WERI-Rb-1 (cell line): ENCODE data around the gene ARHGAP10.

Experiments
- DNase-seq: peaks from one replicate; pipeline ENCODE4 v3.0.0-alpha.2; 2020
- H3K27ac ChIP-seq: fragments of 250-450 bp; sonication (Bioruptor Pico); 2 replicates; pipeline ENCODE4 v1.5.1; 2020; ENCODE audit warnings: mild to moderate bottlenecking, moderate library complexity
- H3K27me3 ChIP-seq: fragments of 250-450 bp; sonication (Bioruptor Pico); 2 replicates; pipeline ENCODE4 v1.5.1; 2021; ENCODE audit warnings: mild to moderate bottlenecking, low read depth, moderate library complexity; ENCODE audit not compliant: insufficient read depth, severe bottlenecking
- H3K36me3 ChIP-seq: fragments of 250-450 bp; sonication (Bioruptor Pico); 2 replicates; pipeline ENCODE4 v1.5.1; 2020; ENCODE audit warnings: mild to moderate bottlenecking, moderate library complexity
- H3K4me3 ChIP-seq: 2 replicates; pipeline ENCODE4 v1.5.1; 2011; ENCODE audit warnings: low read depth, mild to moderate bottlenecking, control low read depth, low read length
- H3K9me3 ChIP-seq: fragments of 250-450 bp; sonication (Bioruptor Pico); 2 replicates; pipeline ENCODE4 v1.5.1; 2021; ENCODE audit warnings: mild to moderate bottlenecking, moderate library complexity; ENCODE audit not compliant: severe bottlenecking
- TF ChIP-seq, protein P1 (sequence below): IDR thresholded peaks from 2 replicates; pipeline ENCODE4 v1.5.1; 2011; ENCODE audit warnings: low read depth, mild to moderate bottlenecking, control low read depth, inconsistent platforms, low read length

Gene ARHGAP10

GRCh38 chr4:148017801-148018200 is 285.9 kb downstream of the ARHGAP10 start:
- TF ChIP-seq, protein P1, sequence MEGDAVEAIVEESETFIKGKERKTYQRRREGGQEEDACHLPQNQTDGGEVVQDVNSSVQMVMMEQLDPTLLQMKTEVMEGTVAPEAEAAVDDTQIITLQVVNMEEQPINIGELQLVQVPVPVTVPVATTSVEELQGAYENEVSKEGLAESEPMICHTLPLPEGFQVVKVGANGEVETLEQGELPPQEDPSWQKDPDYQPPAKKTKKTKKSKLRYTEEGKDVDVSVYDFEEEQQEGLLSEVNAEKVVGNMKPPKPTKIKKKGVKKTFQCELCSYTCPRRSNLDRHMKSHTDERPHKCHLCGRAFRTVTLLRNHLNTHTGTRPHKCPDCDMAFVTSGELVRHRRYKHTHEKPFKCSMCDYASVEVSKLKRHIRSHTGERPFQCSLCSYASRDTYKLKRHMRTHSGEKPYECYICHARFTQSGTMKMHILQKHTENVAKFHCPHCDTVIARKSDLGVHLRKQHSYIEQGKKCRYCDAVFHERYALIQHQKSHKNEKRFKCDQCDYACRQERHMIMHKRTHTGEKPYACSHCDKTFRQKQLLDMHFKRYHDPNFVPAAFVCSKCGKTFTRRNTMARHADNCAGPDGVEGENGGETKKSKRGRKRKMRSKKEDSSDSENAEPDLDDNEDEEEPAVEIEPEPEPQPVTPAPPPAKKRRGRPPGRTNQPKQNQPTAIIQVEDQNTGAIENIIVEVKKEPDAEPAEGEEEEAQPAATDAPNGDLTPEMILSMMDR, result no peak
- H3K36me3 ChIP-seq, result no peaks in the 10 kb centered on the region

GRCh38 chr4:148021686-148022085 is 289.8 kb downstream of the ARHGAP10 start:
- TF ChIP-seq, protein P1, result no peak
- peaks cover 5% of the 10 kb centered on the region for H3K36me3 ChIP-seq
- no peak overlapping the region for H3K27ac ChIP-seq
- H3K4me3 ChIP-seq, result no peak overlapping the region
- no peaks in the 10 kb centered on the region for H3K27me3 ChIP-seq
- no peak for DNase-seq
- H3K9me3 ChIP-seq, result no peaks in the 10 kb centered on the region

More at GRCh38 chr4:148017801-148018200, 285.9 kb downstream of the ARHGAP10 start:
- H3K9me3 ChIP-seq, result no peaks in the 10 kb centered on the region
- no peak overlapping the region for H3K4me3 ChIP-seq
- no peaks in the 10 kb centered on the region for H3K27me3 ChIP-seq
- no peak overlapping the region for H3K27ac ChIP-seq
- no peak for DNase-seq

GRCh38 chr4:148022975-148023374 is 291.1 kb downstream of the ARHGAP10 start:
- H3K27me3 ChIP-seq, result no peaks in the 10 kb centered on the region
- H3K4me3 ChIP-seq, result no peak overlapping the region
- no peak overlapping the region for H3K27ac ChIP-seq
- no peak for DNase-seq
- H3K36me3 ChIP-seq, result peaks cover 5% of the 10 kb centered on the region
- H3K9me3 ChIP-seq, result no peaks in the 10 kb centered on the region
- TF ChIP-seq, protein P1, result no peak

- TF ChIP-seq, protein P1, result no peak
- Histone ChIP-seq H3K4me3 (no peak overlapping the region), H3K36me3 (peaks cover 5% of the 10 kb centered on the region), H3K9me3 (no peaks in the 10 kb centered on the region), H3K27me3 (no peaks in the 10 kb centered on the region), H3K27ac (no peak overlapping the region)
- DNase-seq, result no peak
Observed at GRCh38 chr4:148023512-148024181, 291.8 kb downstream of the ARHGAP10 start.

DNA sequence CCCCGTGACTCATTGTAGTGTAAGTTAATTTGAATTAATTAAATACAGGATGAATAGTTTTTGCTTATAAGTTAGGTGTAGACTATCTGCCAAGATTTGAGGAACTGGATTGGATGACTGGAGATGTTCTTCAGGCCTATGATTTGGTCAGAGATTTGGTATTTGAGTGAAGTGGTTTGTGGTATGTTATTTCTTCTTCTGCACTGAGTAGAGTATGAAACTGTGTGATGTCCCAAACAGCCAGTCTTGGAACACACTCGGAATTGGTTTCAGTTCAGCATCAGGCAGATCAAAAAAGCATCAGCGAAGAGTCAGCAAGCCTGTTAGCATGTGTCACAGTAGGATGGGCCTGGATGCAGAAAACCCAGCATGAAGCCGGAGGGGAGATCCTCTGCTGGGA is 294.1 kb downstream of the ARHGAP10 start:
- DNase-seq, result no peak
- Histone ChIP-seq H3K9me3 (no peaks in the 10 kb centered on the region), H3K27ac (no peak overlapping the region), H3K36me3 (peaks cover 5% of the 10 kb centered on the region), H3K27me3 (no peaks in the 10 kb centered on the region), H3K4me3 (no peak overlapping the region)
- TF ChIP-seq, protein P1, result no peak

DNA sequence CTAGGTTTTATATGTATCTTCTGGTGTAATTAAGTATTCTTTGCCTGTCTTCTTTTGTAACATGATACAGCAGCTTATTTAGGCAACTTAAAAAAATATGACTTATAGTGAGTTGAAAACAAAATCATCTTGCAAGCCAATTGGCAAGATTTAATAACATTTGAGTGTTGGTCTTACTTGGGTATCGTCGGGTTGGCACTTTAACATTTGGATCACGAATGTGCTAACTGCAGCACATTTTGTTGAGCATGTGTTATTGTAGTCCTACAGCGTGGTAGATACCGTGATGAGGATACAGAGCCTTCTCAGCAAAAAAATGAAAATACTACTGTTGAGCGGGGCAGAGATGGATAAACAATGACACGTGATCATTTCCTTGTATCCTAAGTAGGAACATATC is 295.3 kb downstream of the ARHGAP10 start:
- TF ChIP-seq, protein P1, result no peak
- Histone ChIP-seq H3K27ac (no peak overlapping the region), H3K27me3 (no peaks in the 10 kb centered on the region), H3K36me3 (peaks cover 5% of the 10 kb centered on the region), H3K4me3 (no peak overlapping the region), H3K9me3 (no peaks in the 10 kb centered on the region)
- DNase-seq, result no peak
